GM21723 (cell line): ENCODE measurements around the gene CCDC14.
A peak's percentile ranks its signal among the peaks of the same experiment; 100 is the strongest.
"Not testable (repeated sequence)": the region's sequence is repeated elsewhere in the genome, so short reads cannot be mapped to it uniquely, and the experiment has no call there.

Experiments
- ATAC-seq: cut with Tn5 transposase; IDR thresholded peaks from one replicate; pipeline ENCODE4 v1.9.1; 2021; ENCODE audit warnings: mild to moderate bottlenecking, moderate library complexity; ENCODE audit not compliant: unreplicated experiment

The CCDC14 gene

GRCh38 chr3:123914829-123915228, 46.2 kb downstream of the CCDC14 start:
- no peak for ATAC-seq

GRCh38 chr3:123909785-123910184, 51.2 kb downstream of the CCDC14 start:
- peak; percentile 81 for ATAC-seq

- ATAC-seq = no peak
Observed at GRCh38 chr3:123907720-123908119, 53.3 kb downstream of the CCDC14 start.

- no peak for ATAC-seq
Observed at GRCh38 chr3:123899300-123899865, 61.6 kb downstream of the CCDC14 start.

GRCh38 chr3:123893012-123893411, 68.0 kb downstream of the CCDC14 start:
- ATAC-seq = no peak

- no peak for ATAC-seq
Observed at GRCh38 chr3:123892195-123892594, 68.8 kb downstream of the CCDC14 start.

GRCh38 chr3:123890991-123891390, 70.0 kb downstream of the CCDC14 start:
- not testable (repeated sequence) for ATAC-seq

- ATAC-seq = not testable (repeated sequence)
Observed at GRCh38 chr3:123890162-123890561, 70.9 kb downstream of the CCDC14 start.

GRCh38 chr3:123884993-123885392, 76.0 kb downstream of the CCDC14 start:
- no peak for ATAC-seq

GRCh38 chr3:123884203-123884831, 76.7 kb downstream of the CCDC14 start, which contains the start of gene MYLK:
MYLK (minus strand) TSS chr3:123884332; CDS start chr3:123793841, 90,491 bp downstream.
- ATAC-seq = peak; percentile 76

GRCh38 chr3:123883701-123884202, 77.3 kb downstream of the CCDC14 start:
- no peak for ATAC-seq

- no peak for ATAC-seq
Observed at GRCh38 chr3:123883111-123883510, 77.9 kb downstream of the CCDC14 start.

- no peak for ATAC-seq
Observed at GRCh38 chr3:123881771-123882170, 79.3 kb downstream of the CCDC14 start.

- ATAC-seq = no peak
Observed at GRCh38 chr3:123880998-123881561, 79.9 kb downstream of the CCDC14 start.

GRCh38 chr3:123878807-123879206, 82.2 kb downstream of the CCDC14 start:
- no peak for ATAC-seq

- ATAC-seq = no peak
Observed at GRCh38 chr3:123877965-123878364, 83.1 kb downstream of the CCDC14 start.

GRCh38 chr3:123877466-123877865, 83.6 kb downstream of the CCDC14 start:
- no peak for ATAC-seq

GRCh38 chr3:123876858-123877257, 84.2 kb downstream of the CCDC14 start:
- ATAC-seq = no peak

- no peak for ATAC-seq
Observed at GRCh38 chr3:123872621-123873020, 88.4 kb downstream of the CCDC14 start.

GRCh38 chr3:123871946-123872345, 89.1 kb downstream of the CCDC14 start:
- no peak for ATAC-seq

GRCh38 chr3:123870033-123870432, 91.0 kb downstream of the CCDC14 start:
- ATAC-seq = no peak

- ATAC-seq = no peak
Observed at GRCh38 chr3:123869165-123869564, 91.9 kb downstream of the CCDC14 start.
